NCI-H187 (cell line): ENCODE data around the gene NAT9.

Experiments used
- DNase-seq, 2 experiments: peaks; one replicate each; lab custom pipeline; 2025; lab: John Stamatoyannopoulos, UW

Gene NAT9

GRCh38 chr17:74779948-74780400 lies 3.8 kb upstream of the NAT9 start:
- DNase-seq = no peak

DNA sequence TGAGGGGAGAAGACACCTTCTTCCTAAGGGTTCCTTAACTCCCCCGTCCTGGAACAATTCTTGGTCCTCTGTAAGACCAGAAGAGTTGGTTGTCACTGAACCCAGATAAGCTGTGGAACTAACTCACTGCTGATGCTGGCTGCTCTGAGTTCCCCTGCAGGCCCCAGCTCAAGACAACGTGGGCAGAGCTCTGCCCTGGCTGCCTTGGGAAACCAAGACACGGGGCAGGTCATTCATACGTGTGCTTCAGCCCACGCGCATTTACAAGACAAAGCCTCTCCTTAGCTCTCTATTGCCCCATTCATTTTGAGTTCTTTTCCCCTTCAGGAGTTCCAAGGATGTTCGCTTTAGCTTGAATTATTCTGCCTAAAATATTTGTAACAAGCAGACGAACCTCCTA lies 3.4 kb upstream of the NAT9 start:
- DNase-seq = no peak

DNA sequence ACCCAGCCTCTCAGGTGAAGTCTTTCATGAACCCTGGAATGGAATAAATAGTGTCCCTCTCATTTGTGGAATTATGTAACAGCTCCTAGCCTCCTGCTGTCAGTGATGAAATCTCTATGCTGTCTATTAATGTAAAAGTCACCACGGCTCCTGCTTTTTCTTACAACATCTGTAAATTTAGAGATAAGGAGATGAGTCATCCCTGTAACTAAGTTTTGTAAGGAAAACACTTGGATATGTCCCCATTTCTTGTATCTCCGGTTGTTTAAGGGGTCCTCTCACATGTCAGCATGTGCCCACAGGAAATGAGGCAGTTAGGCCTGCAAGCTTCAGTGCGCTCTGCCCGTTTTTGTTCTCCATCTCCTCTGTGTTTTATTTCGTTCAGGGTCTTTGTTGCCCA lies 2.8 kb upstream of the NAT9 start:
- DNase-seq = no peak

DNA sequence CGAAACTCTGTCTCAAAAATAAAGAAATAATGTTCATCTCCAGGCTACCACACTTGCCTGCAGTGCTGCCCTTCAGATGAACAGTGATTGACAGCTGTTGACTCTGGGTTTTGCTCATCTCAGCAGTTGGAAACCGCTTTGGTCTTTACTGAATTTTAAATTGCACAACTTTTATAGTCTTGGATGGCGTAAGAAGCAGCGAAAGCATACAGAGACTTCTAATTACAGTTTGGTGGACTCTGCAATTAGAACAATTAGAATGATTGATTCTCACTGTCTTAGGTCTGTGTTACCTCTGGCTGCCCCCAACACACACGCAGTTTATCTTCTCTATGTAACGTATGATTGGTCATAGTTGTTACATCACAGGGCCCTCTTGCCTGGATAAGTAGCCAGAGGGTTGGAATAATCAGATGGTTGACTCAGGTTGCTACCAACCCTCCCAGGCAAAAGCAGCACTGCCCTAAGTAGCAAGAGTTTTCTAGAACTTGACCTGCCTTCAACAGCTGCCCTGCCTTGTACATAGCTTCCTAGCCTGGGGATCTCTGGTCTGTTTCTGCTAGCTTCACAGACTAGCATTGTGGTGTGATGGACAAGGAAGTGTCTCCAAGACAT lies 1.9 kb upstream of the NAT9 start:
- DNase-seq = no peak

DNA sequence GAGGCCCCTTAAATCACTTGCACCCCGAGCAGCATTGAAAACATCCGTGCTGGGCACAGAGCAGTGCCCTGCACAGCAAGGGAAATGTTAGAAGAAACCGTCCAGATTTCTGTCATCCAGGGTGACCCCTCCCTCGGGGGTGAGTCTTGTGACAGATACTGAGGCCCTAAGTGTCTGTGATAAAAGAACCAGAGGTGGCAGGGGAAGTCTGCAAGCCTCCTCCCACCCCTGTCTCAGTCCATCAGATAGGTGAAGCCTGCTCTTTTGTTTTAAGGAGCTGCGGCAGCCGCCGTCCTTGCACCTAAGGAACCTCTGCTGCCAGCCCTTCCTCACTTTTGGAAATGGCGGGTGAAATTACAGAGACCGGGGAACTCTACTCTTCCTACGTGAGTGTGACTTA lies 845 bp upstream of the NAT9 start:
- DNase-seq = no peak

- DNase-seq = no peak
Observed at GRCh38 chr17:74775409-74776043, 619 bp downstream of the NAT9 start.

DNA sequence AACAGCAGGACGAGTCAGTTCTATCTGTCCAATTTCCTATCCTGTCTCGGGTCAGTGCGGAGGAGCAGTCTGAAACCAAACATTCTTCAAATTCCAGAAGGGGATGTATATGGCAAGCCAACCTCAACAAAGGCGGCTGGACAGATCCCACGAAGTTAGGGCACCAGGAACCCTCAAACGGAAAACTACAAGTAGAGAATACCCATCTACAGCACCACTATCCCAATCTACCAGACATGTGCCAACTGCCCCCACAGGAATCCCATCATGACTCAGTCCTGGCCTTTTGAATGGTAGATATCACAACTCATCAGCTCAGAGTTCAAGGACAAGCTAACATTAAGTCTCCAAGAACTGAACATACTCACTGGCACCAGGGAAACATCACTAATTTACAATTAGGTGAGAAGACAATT lies 2.3 kb downstream of the NAT9 start:
- no peak for DNase-seq

GRCh38 chr17:74773414-74773813 lies 2.7 kb downstream of the NAT9 start:
- DNase-seq = no peak

DNA sequence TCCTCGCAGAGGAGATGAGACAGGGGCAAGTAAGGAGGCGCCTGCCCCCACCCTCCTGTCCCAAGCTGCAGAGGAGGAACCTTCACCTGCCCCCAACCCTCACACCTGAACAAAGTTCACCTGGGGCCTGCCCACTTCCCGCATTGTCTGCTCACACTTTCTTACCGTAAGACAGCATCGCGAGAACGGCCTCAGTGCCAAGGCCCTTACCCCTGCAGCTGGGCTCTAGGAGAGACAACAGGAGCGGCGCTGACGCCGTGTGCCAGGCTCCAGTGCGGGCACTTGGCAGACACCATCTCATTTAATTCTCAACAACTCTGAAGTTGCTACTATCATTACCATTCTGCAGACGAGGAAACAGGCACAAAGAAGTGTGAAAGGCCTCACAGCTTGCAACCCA lies 4.1 kb downstream of the NAT9 start:
- no peak for DNase-seq

- no peak for DNase-seq
Observed at GRCh38 chr17:74771319-74771914, 4.7 kb downstream of the NAT9 start.

GRCh38 chr17:74770498-74771318 lies 5.4 kb downstream of the NAT9 start:
- DNase-seq = peak in 1 of 2 experiments; percentile 15

GRCh38 chr17:74769856-74770497 lies 6.2 kb downstream of the NAT9 start:
- no peak for DNase-seq

GRCh38 chr17:74769266-74769855 lies 6.8 kb downstream of the NAT9 start:
- no peak for DNase-seq

- no peak for DNase-seq
Observed at GRCh38 chr17:74768763-74769114, 7.4 kb downstream of the NAT9 start.

DNA sequence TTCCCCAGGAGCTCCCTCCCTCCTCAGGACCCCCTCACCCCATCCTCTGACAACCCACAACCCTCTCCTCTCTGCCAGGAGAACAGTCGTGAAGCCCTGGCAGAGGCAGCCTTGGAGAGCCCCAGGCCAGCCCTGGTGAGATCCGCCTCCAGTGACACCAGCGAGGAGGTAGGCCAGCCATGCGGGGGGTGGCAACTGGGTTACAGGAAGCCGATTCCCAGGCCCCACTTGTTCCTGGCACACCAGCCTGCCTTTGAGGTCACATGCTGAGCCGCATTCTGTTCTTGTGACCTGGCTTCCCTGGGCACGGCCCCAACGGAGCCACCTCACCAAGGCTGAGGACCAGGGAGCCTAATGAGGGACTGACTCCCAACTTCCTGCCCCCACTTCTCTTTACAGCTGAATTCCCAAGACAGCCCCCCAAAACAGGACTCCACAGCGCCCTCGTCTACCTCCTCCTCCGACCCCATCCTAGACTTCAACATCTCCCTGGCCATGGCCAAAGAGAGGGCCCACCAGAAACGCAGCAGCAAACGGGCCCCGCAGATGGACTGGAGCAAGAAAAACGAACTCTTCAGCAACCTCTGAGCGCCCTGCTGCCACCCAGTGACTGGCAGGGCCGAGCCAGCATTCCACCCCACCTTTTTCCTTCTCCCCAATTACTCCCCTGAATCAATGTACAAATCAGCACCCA lies 7.9 kb downstream of the NAT9 start:
- no peak for DNase-seq

DNA sequence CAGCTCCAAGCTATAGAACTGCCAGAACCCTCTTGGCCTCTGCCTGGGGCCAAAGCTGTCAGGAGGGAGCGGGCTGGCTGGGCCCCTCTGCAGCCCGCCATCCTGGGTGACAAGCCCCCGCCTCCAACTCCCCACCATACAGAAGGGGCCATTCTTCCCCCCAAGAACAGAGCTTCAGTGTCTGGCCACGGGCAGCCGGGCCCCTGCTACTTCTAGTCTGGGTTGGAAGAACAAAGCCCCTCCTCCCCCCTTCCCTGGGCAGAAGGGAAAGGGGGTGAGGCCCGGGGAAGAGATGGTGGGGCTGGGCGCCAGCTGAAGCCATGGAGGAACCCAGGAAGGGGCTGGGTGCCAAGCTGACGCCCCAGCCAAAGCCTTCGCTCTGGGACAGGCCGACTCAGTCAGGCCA lies 9.0 kb downstream of the NAT9 start:
- DNase-seq = no peak

DNA sequence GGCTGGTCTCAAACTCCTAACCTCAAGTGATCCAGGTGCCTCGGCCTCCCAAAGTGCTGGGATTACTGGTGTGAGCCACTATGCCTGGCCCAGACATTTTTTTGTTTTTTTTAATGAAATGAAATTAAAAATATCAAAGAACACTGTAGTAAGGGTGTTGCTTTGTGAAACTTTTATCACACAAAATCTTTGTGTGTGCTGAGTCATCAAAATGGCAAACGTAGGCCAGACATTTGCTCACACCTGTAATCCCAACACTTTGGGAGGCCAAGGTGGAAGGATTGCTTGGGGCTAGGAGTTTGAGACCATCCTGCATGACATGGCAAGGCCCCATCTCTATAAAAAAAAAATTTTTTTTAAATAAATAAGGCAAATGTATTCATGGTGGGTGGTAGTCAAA lies 9.7 kb downstream of the NAT9 start:
- DNase-seq = no peak

DNA sequence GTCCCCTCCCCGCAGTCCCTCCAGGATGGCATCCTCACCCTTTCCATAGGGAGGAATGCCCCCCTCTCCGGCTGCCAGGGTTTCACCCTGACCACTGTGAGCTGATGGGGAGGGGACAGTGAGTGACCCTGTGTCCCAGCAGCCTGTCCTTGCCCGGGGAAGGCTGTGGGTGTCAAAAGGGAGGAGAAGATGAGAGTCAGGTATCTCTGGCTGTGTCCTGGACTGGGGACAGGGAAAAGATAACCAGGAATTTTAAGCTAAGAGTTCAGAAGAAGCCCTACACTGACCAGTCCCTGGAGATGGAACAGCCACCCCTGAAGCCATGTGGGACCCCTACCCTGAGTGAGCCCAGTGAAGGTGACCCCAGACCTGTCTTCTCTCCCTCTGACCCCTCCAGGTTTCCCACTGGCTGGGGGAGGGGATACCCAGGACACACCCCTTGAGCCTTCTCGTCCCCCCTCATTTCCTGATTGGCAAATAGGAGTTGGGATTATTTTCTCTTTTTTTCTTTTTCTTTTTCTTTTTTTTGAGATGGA lies 11.3 kb downstream of the NAT9 start:
- no peak for DNase-seq

DNA sequence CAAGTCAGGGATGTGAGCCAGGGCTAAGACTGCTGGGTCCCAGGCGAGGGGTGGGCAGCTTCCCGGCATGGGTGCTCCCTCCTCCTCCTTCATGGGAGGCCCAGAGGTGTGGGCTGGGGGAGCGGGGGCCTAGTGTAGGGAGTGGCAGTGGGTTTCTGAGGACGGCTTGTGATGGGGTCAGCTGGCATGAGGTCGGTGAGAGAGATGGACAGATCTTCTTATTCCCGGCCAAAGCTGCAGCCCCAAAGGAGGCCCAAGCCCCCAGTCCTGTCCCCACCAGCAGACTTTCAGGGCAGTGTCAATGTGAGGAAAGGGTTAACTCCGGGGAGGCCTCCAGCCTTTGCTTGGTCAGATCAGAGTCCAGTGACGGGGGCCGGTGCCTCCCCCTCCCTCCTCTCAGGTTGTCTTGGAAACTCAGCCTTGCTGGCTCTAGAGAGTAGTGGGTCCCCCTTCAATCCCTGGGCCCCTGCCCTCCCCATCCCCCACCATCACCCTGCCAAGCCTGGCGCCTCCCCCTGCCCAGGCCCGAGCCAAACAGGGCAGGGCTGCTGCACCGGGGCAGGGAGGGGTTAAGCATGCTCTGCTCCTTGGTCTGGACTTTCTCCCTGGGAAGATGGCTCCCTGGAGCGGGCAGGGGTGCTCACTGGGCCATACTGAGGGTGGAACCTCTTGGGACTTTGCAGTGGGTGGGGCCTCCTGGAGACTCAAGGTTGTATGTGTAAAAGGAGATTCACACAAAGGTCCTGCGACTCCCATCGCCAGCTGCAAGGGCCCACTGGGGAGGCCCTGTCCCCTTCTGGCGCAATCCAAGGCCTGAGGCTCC lies 12.4 kb downstream of the NAT9 start:
- no peak for DNase-seq

DNA sequence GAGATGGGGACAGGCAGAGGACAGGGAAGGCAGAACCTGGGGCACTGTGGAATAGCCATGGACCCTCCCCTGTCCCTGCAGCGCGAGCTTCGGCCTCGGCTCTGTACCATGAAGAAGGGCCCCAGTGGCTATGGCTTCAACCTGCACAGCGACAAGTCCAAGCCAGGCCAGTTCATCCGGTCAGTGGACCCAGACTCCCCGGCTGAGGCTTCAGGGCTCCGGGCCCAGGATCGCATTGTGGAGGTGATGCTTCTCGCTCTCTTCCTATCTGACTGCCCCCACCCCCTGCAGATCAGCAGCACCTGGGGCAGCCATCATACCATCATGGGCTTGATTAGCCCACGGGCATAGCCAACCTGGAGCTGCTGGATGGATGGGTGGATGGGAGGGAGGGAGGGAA lies 14.2 kb downstream of the NAT9 start:
- DNase-seq = no peak
